PC-3 (cell line): ENCODE results near the gene MEI1. TPM values are rescaled to one million over a fixed set of nuclear protein-coding genes. Genes with fewer than 3 reads are reported as not detected.
A peak's percentile ranks its signal among the peaks of the same experiment; 100 is the strongest.

Source experiments
- ATAC-seq: fragments of 200-7000 bp; cut with Tn5 transposase; 2 replicates; pipeline ENCODE4 v1.9.1; 2020; ENCODE audit warnings: mild to moderate bottlenecking, moderate library complexity
- Bru-seq: library from RNA; stranded (reverse); fragments of 400-500 nt; gene quantifications from one replicate; lab custom pipeline; 2021; lab: Mats Ljungman, UMichigan
- BruChase-seq, 2 experiments: library from RNA; stranded (reverse); fragments of 400-500 nt; gene quantifications; one replicate each; lab custom pipeline; 2021; lab: Mats Ljungman, UMichigan
- BruUV-seq: library from RNA; stranded (reverse); fragments of 400-500 nt; replicated peaks from 2 replicates; lab custom pipeline; 2021; lab: Mats Ljungman, UMichigan
- CTCF ChIA-PET: fragments of 300-600 bp; sonication (Branson Sonifier 250); formaldehyde crosslinking; loops from one replicate; lab custom pipeline; 2022; ENCODE audit warnings: antibody characterized with exemption; lab: Charles Lee
- POLR2A ChIA-PET: fragments of 300-600 bp; sonication (Branson Sonifier 250); formaldehyde crosslinking; loops from one replicate; lab custom pipeline; 2022; ENCODE audit warnings: antibody characterized with exemption; ENCODE audit not compliant: unreplicated experiment; lab: Charles Lee
- DNase-seq: peaks from one replicate; pipeline ENCODE4 v3.0.0-alpha.2; 2015
- H2AFZ ChIP-seq: fragments of 300-600 bp; sonication (generic); 2 replicates; pipeline ENCODE4 v1.6.0; 2016; ENCODE audit warnings: antibody characterized with exemption, low read length
- H3F3A ChIP-seq: fragments of 300-600 bp; sonication (generic); one replicate; pipeline ENCODE4 v1.6.0; 2017; ENCODE audit warnings: antibody characterized with exemption, low read length, control low read depth, mild to moderate bottlenecking; ENCODE audit not compliant: unreplicated experiment
- H3K27ac ChIP-seq: fragments of 300-600 bp; sonication (generic); 2 replicates; pipeline ENCODE4 v1.5.1; 2016; ENCODE audit warnings: mild to moderate bottlenecking, low read length
- H3K27me3 ChIP-seq: fragments of 300-600 bp; sonication (generic); 2 replicates; pipeline ENCODE4 v1.6.1; 2016; ENCODE audit warnings: low read length, mixed read lengths
- H3K36me3 ChIP-seq: fragments of 300-600 bp; sonication (generic); 2 replicates; pipeline ENCODE4 v1.6.1; 2016; ENCODE audit warnings: low read depth, mixed run types, low read length, mixed read lengths
- H3K4me1 ChIP-seq: fragments of 300-600 bp; sonication (generic); 2 replicates; pipeline ENCODE4 v1.5.1; 2016; ENCODE audit warnings: low read length; ENCODE audit not compliant: insufficient read depth
- H3K4me2 ChIP-seq: fragments of 300-600 bp; sonication (generic); 2 replicates; pipeline ENCODE4 v1.6.0; 2016; ENCODE audit warnings: low read length
- H3K4me3 ChIP-seq: fragments of 300-600 bp; sonication (generic); 2 replicates; pipeline ENCODE4 v1.5.1; 2016; ENCODE audit warnings: mild to moderate bottlenecking, low read length, mixed read lengths
- H3K79me2 ChIP-seq: fragments of 300-600 bp; sonication (generic); 2 replicates; pipeline ENCODE4 v1.6.1; 2017; ENCODE audit warnings: low read length, mixed read lengths
- H3K9ac ChIP-seq: fragments of 300-600 bp; sonication (generic); 2 replicates; pipeline ENCODE4 v1.6.0; 2016; ENCODE audit warnings: mild to moderate bottlenecking, low read length
- H3K9me2 ChIP-seq: fragments of 300-600 bp; sonication (generic); replicated peaks from 2 replicates; pipeline ENCODE4 v1.6.1; 2016; ENCODE audit warnings: mixed run types, low read length, mixed read lengths
- H3K9me3 ChIP-seq: fragments of 300-600 bp; sonication (generic); 2 replicates; pipeline ENCODE4 v1.6.1; 2016; ENCODE audit warnings: low read length, mixed read lengths
- H4K20me1 ChIP-seq: fragments of 300-600 bp; sonication (generic); 2 replicates; pipeline ENCODE4 v1.6.1; 2016; ENCODE audit warnings: low read length, mixed read lengths
- CTCF ChIP-seq: fragments of 300-600 bp; sonication (generic); conservative IDR thresholded peaks from 2 replicates; pipeline ENCODE4 v1.5.1; 2017; ENCODE audit warnings: antibody characterized with exemption, low read depth, mild to moderate bottlenecking, low read length
- EZH2 ChIP-seq: fragments of 300-600 bp; sonication (generic); IDR thresholded peaks from one replicate; pipeline ENCODE4 v1.6.1; 2017; ENCODE audit warnings: antibody characterized with exemption, mild to moderate bottlenecking, low read length; ENCODE audit not compliant: unreplicated experiment
- EZH2phosphoT487 ChIP-seq: fragments of 300-600 bp; sonication (generic); IDR thresholded peaks from 2 replicates; pipeline ENCODE4 v1.6.1; 2018; ENCODE audit warnings: mild to moderate bottlenecking, antibody characterized with exemption, low read length, borderline replicate concordance
- intact Hi-C: fragments of 100-400 bp; cut with micrococcal nuclease; formaldehyde crosslinking; loops from 2 replicates; pipeline ENCODE4 v1.9.0; 2023
- long read RNA-seq: library from polyadenylated mRNA; unstranded; transcript quantifications from one replicate; pipeline ENCODE4 v2.0.0, GENCODE V29; 2021; ENCODE audit not compliant: unreplicated experiment
- total RNA-seq: library from RNA; depleted of rRNA; stranded (reverse); fragments of >200 nt; gene quantifications from 2 replicates; pipeline ENCODE4 v1.2.3, GENCODE V29; 2014; rRNA removed

Gene MEI1
- total RNA-seq: 1.4 TPM in 1 of 2 replicates, not detected in the other
- Bru-seq, nascent RNA: percentile 18 among the genes with signal in this experiment
- BruChase-seq, experiment 1, labeled RNA remaining after a 6-hour chase: percentile 12 among the genes with signal in this experiment
- BruChase-seq, experiment 2, labeled RNA remaining after a 2-hour chase: percentile 14 among the genes with signal in this experiment
- long read RNA-seq, partial matches to known transcripts: 0 of 3 reads
- long read RNA-seq, other reads (novel, unspliced or antisense): 3 of 3 reads

- H3K27ac ChIP-seq: no peak within 1 kb of the TSS
- H3K36me3 ChIP-seq: no peaks in the 10 kb centered on the region
- ChIA-PET POLR2A (no interaction called here), CTCF (no interaction called here)
- no peak within 1 kb of the TSS for H3K4me3 ChIP-seq
- no peaks in the 10 kb centered on the region for H3K27me3 ChIP-seq
- no peaks in the 10 kb centered on the region for H3K79me2 ChIP-seq
- no peaks in the 10 kb centered on the region for H4K20me1 ChIP-seq
- H3K9ac ChIP-seq: no peak within 1 kb of the TSS
- no peaks in the 10 kb centered on the region for H3F3A ChIP-seq
- BruUV-seq: no TSS peak
- no peak within 1 kb of the TSS for H3K4me2 ChIP-seq
- H2AFZ ChIP-seq: no peak within 1 kb of the TSS
- ATAC-seq: no peak
- 0 out of 2 replicates have a peak, but pooled peaks cover 3% of the 10 kb centered on the region for H3K4me1 ChIP-seq
- no peaks in the 10 kb centered on the region for H3K9me3 ChIP-seq
- no peaks in the 10 kb centered on the region for H3K9me2 ChIP-seq
- intact Hi-C loops: no loop called here
- DNase-seq: no peak
- TF ChIP-seq CTCF (no peak), EZH2phosphoT487 (no peak), EZH2 (no peak)
Observed at GRCh38 chr22:41699264-41700107, at the start of gene MEI1. Gene MEI1, plus strand, starts transcription at chr22:41699503. Its CDS starts 36 bp downstream, at chr22:41699539.

- POLR2A ChIA-PET: no interaction called here
- no peaks in the 10 kb centered on the region for H3K4me1 ChIP-seq
- peaks cover 57% of the 10 kb centered on the region for H3K36me3 ChIP-seq
- no peak overlapping the region for H2AFZ ChIP-seq
- H3K27me3 ChIP-seq: no peaks in the 10 kb centered on the region
- DNase-seq (no peak), ATAC-seq (no peak)
- no peak overlapping the region for H3K27ac ChIP-seq
- no TSS peak for BruUV-seq
- H3F3A ChIP-seq: no peaks in the 10 kb centered on the region
- CTCF ChIA-PET: no interaction called here
- no peak overlapping the region for H3K4me2 ChIP-seq
- TF ChIP-seq EZH2: no peak
- no peak for TF ChIP-seq EZH2phosphoT487
- no peak for TF ChIP-seq CTCF
- H3K4me3 ChIP-seq: no peak overlapping the region
- H4K20me1 ChIP-seq: no peaks in the 10 kb centered on the region
- intact Hi-C loops: no loop called here
- H3K9me3 ChIP-seq: no peaks in the 10 kb centered on the region
- no peak overlapping the region for H3K9ac ChIP-seq
- H3K9me2 ChIP-seq: no peaks in the 10 kb centered on the region
- no peaks in the 10 kb centered on the region for H3K79me2 ChIP-seq
Observed at GRCh38 chr22:41650229-41650628, 49.1 kb upstream of the MEI1 start.
